Neural cell (in vitro differentiated cells): ENCODE measurements around the gene MSL2.
"Not testable (repeated sequence)": the region's sequence is repeated elsewhere in the genome, so short reads cannot be mapped to it uniquely, and the experiment has no call there.

Experiments
- EP300 ChIP-seq: fragments of 450-650 bp; conservative IDR thresholded peaks from 2 replicates; pipeline ENCODE4 v1.6.1; 2014; ENCODE audit warnings: antibody characterized with exemption, mild to moderate bottlenecking, moderate library complexity; ENCODE audit not compliant: poor library complexity, severe bottlenecking
- EZH2 ChIP-seq: fragments of 200-600, 300-800 bp; shearing (Covaris generic), sonication (generic); IDR thresholded peaks from 2 replicates; pipeline ENCODE4 v1.6.1; 2014; ENCODE audit warnings: antibody characterized with exemption, low read length, borderline replicate concordance, mild to moderate bottlenecking; ENCODE audit not compliant: insufficient read depth, poor library complexity, severe bottlenecking
- MXI1 ChIP-seq: fragments of 450-650 bp; conservative IDR thresholded peaks from 2 replicates; pipeline ENCODE4 v1.6.1; 2014; ENCODE audit warnings: antibody characterized with exemption, mild to moderate bottlenecking; ENCODE audit not compliant: poor library complexity, severe bottlenecking
- POLR2AphosphoS5 ChIP-seq: IDR thresholded peaks from 2 replicates; pipeline ENCODE4 v1.6.1; 2012
- RAD21 ChIP-seq: fragments of 450-650 bp; conservative IDR thresholded peaks from 2 replicates; pipeline ENCODE4 v1.6.1; 2014; ENCODE audit warnings: antibody characterized with exemption, mild to moderate bottlenecking, moderate library complexity
- SMC3 ChIP-seq: fragments of 450-650 bp; conservative IDR thresholded peaks from 2 replicates; pipeline ENCODE4 v1.6.1; 2014; ENCODE audit warnings: antibody characterized with exemption, mild to moderate bottlenecking, moderate library complexity; ENCODE audit not compliant: poor library complexity
- TAF1 ChIP-seq: IDR thresholded peaks from 2 replicates; pipeline ENCODE4 v1.6.1; 2012; ENCODE audit warnings: low read depth
- TF ChIP-seq, protein P1 (sequence below): fragments of 450-650 bp; IDR thresholded peaks from 2 replicates; pipeline ENCODE4 v1.5.1; 2014; ENCODE audit warnings: antibody characterized with exemption, mild to moderate bottlenecking, moderate library complexity; ENCODE audit not compliant: poor library complexity, severe bottlenecking
- TF ChIP-seq, protein P2 (sequence below): IDR thresholded peaks from 2 replicates; pipeline ENCODE4 v1.6.1; 2012; ENCODE audit warnings: borderline replicate concordance

DNA sequence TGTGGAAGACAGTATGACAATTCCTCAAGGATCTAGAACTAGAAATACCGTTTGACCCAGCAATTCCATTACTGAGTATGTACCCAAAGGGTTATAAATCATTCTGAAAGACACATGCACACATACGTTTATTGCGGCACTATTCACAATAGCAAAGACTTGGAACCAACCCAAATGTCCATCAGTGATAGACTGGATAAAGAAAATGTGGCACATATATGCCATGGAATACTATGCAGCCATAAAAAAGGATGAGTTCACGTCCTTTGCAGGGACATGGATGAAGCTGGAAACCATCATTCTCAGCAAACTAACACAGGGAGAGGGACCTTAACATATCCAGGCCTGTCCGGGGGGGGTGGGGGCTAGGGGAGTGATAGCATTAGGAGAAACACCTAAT, 76.4 kb downstream of the MSL2 start:
- TF ChIP-seq POLR2AphosphoS5, TAF1, EP300, EZH2, RAD21, SMC3, MXI1: not testable (repeated sequence)
- TF ChIP-seq, protein P1, sequence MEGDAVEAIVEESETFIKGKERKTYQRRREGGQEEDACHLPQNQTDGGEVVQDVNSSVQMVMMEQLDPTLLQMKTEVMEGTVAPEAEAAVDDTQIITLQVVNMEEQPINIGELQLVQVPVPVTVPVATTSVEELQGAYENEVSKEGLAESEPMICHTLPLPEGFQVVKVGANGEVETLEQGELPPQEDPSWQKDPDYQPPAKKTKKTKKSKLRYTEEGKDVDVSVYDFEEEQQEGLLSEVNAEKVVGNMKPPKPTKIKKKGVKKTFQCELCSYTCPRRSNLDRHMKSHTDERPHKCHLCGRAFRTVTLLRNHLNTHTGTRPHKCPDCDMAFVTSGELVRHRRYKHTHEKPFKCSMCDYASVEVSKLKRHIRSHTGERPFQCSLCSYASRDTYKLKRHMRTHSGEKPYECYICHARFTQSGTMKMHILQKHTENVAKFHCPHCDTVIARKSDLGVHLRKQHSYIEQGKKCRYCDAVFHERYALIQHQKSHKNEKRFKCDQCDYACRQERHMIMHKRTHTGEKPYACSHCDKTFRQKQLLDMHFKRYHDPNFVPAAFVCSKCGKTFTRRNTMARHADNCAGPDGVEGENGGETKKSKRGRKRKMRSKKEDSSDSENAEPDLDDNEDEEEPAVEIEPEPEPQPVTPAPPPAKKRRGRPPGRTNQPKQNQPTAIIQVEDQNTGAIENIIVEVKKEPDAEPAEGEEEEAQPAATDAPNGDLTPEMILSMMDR: not testable (repeated sequence)
- TF ChIP-seq, protein P2, sequence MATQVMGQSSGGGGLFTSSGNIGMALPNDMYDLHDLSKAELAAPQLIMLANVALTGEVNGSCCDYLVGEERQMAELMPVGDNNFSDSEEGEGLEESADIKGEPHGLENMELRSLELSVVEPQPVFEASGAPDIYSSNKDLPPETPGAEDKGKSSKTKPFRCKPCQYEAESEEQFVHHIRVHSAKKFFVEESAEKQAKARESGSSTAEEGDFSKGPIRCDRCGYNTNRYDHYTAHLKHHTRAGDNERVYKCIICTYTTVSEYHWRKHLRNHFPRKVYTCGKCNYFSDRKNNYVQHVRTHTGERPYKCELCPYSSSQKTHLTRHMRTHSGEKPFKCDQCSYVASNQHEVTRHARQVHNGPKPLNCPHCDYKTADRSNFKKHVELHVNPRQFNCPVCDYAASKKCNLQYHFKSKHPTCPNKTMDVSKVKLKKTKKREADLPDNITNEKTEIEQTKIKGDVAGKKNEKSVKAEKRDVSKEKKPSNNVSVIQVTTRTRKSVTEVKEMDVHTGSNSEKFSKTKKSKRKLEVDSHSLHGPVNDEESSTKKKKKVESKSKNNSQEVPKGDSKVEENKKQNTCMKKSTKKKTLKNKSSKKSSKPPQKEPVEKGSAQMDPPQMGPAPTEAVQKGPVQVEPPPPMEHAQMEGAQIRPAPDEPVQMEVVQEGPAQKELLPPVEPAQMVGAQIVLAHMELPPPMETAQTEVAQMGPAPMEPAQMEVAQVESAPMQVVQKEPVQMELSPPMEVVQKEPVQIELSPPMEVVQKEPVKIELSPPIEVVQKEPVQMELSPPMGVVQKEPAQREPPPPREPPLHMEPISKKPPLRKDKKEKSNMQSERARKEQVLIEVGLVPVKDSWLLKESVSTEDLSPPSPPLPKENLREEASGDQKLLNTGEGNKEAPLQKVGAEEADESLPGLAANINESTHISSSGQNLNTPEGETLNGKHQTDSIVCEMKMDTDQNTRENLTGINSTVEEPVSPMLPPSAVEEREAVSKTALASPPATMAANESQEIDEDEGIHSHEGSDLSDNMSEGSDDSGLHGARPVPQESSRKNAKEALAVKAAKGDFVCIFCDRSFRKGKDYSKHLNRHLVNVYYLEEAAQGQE: not testable (repeated sequence)
